Hepatocyte (in vitro differentiated cells): Measurements from ENCODE around the gene TANC1. TPM values are rescaled to one million over a fixed set of nuclear protein-coding genes. Genes with fewer than 3 reads are reported as not detected.

Experiments used
- DNase-seq: peaks from one replicate; pipeline ENCODE4 v3.0.0-alpha.2; 2016; ENCODE audit warnings: low spot score
- H2AFZ ChIP-seq: fragments of 200-600 bp; sonication (generic); 2 replicates; pipeline ENCODE4 v1.6.0; 2016; ENCODE audit warnings: antibody characterized with exemption, mild to moderate bottlenecking
- H3K27ac ChIP-seq: fragments of 200-600 bp; sonication (generic); 2 replicates; pipeline ENCODE4 v1.5.1; 2016; ENCODE audit warnings: mild to moderate bottlenecking
- H3K27me3 ChIP-seq: fragments of 200-600 bp; sonication (generic); 2 replicates; pipeline ENCODE4 v1.6.1; 2016
- H3K36me3 ChIP-seq: fragments of 200-600 bp; sonication (generic); replicated peaks from 2 replicates; pipeline ENCODE4 v1.5.1; 2016; ENCODE audit warnings: low read depth; ENCODE audit not compliant: insufficient read depth
- H3K4me1 ChIP-seq: fragments of 200-600 bp; sonication (generic); 2 replicates; pipeline ENCODE4 v1.5.1; 2016; ENCODE audit warnings: mild to moderate bottlenecking, moderate library complexity; ENCODE audit not compliant: insufficient read depth
- H3K4me2 ChIP-seq: fragments of 200-600 bp; sonication (generic); 2 replicates; pipeline ENCODE4 v1.6.0; 2016
- H3K4me3 ChIP-seq: fragments of 200-600 bp; sonication (generic); 2 replicates; pipeline ENCODE4 v1.5.1; 2016; ENCODE audit warnings: mild to moderate bottlenecking
- H3K79me2 ChIP-seq: fragments of 200-600 bp; sonication (generic); 2 replicates; pipeline ENCODE4 v1.6.0; 2017; ENCODE audit warnings: mild to moderate bottlenecking
- H3K9me2 ChIP-seq: fragments of 200-600 bp; sonication (generic); replicated peaks from 2 replicates; pipeline ENCODE4 v1.6.0; 2017; ENCODE audit warnings: mild to moderate bottlenecking; ENCODE audit not compliant: insufficient read depth
- H3K9me3 ChIP-seq: fragments of 200-600 bp; sonication (generic); 2 replicates; pipeline ENCODE4 v1.5.1; 2016; ENCODE audit warnings: low read depth, mild to moderate bottlenecking
- H4K20me1 ChIP-seq: fragments of 200-600 bp; sonication (generic); 2 replicates; pipeline ENCODE4 v1.6.0; 2016; ENCODE audit warnings: mild to moderate bottlenecking; ENCODE audit not compliant: insufficient read depth, poor library complexity, severe bottlenecking
- EZH2 ChIP-seq: fragments of 200-600 bp; sonication (generic); IDR thresholded peaks from 2 replicates; pipeline ENCODE4 v1.6.1; 2016; ENCODE audit warnings: antibody characterized with exemption, mild to moderate bottlenecking, borderline replicate concordance
- EZH2phosphoT487 ChIP-seq: fragments of 200-600 bp; sonication (generic); IDR thresholded peaks from one replicate; pipeline ENCODE4 v1.6.1; 2018; ENCODE audit warnings: antibody characterized with exemption, mild to moderate bottlenecking, low read depth, moderate library complexity; ENCODE audit not compliant: unreplicated experiment, severe bottlenecking
- WGBS: methylation state at CpG from one replicate; pipeline ENCODE4 v1.1.6; 2016; ENCODE audit warnings: low lambda C conversion rate; ENCODE audit errors: missing lambda C conversion rate; 5-methylcytosine and 5-hydroxymethylcytosine counted together
- polyA plus RNA-seq: library from polyadenylated mRNA; unstranded; fragments of >200 nt; fragmentation: Nextera tagmentation; extraction: Ambion mirVana; gene quantifications from 2 replicates; pipeline ENCODE4 v1.2.1, GENCODE V29; 2016
- total RNA-seq: library from RNA; depleted of rRNA; stranded (reverse); fragments of >200 nt; gene quantifications from 2 replicates; pipeline ENCODE4 v1.2.3, GENCODE V29; 2014
- TF ChIP-seq, protein P1 (sequence below): fragments of 200-600 bp; sonication (generic); IDR thresholded peaks from 2 replicates; pipeline ENCODE4 v1.5.1; 2016; ENCODE audit warnings: antibody characterized with exemption, mild to moderate bottlenecking; ENCODE audit not compliant: poor library complexity

The TANC1 gene
- total and polyA plus RNA-seq, 2 experiments from 2014 or later, result 8.3 to 18.5 TPM

DNA sequence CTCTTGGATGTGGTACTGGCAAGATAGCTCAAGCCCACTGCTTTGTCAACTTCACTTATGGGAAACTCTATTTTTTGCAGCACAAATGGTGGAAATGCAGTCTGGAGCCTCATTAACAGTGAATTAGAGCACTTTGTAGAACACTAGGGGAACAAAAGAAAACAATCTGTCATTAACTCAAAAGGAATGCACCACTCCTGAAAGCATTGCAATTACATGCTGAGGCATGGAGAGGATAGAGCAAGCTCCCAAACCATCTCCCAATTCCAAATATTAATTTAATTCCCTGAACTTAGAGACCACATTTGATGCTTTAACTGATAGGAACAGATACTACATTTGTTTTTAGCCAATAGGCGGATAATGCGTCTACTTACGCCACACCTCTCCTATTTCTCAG lies 32.8 kb upstream of the TANC1 start:
- H3K4me3 ChIP-seq, result no peak overlapping the region
- no peaks in the 10 kb centered on the region for H3K79me2 ChIP-seq
- TF ChIP-seq EZH2 (no peak), EZH2phosphoT487 (no peak)
- TF ChIP-seq, protein P1, sequence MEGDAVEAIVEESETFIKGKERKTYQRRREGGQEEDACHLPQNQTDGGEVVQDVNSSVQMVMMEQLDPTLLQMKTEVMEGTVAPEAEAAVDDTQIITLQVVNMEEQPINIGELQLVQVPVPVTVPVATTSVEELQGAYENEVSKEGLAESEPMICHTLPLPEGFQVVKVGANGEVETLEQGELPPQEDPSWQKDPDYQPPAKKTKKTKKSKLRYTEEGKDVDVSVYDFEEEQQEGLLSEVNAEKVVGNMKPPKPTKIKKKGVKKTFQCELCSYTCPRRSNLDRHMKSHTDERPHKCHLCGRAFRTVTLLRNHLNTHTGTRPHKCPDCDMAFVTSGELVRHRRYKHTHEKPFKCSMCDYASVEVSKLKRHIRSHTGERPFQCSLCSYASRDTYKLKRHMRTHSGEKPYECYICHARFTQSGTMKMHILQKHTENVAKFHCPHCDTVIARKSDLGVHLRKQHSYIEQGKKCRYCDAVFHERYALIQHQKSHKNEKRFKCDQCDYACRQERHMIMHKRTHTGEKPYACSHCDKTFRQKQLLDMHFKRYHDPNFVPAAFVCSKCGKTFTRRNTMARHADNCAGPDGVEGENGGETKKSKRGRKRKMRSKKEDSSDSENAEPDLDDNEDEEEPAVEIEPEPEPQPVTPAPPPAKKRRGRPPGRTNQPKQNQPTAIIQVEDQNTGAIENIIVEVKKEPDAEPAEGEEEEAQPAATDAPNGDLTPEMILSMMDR, result no peak
- no peaks in the 10 kb centered on the region for H3K4me1 ChIP-seq
- no peak overlapping the region for H2AFZ ChIP-seq
- H3K27ac ChIP-seq, result no peak overlapping the region
- H4K20me1 ChIP-seq, result no peaks in the 10 kb centered on the region
- H3K9me2 ChIP-seq, result no peaks in the 10 kb centered on the region
- no peaks in the 10 kb centered on the region for H3K36me3 ChIP-seq
- H3K27me3 ChIP-seq, result no peaks in the 10 kb centered on the region
- H3K4me2 ChIP-seq, result no peak overlapping the region
- no peaks in the 10 kb centered on the region for H3K9me3 ChIP-seq
- no peak for DNase-seq
- WGBS, result 99% methylated on average over 3 of the region's 3 CpGs

DNA sequence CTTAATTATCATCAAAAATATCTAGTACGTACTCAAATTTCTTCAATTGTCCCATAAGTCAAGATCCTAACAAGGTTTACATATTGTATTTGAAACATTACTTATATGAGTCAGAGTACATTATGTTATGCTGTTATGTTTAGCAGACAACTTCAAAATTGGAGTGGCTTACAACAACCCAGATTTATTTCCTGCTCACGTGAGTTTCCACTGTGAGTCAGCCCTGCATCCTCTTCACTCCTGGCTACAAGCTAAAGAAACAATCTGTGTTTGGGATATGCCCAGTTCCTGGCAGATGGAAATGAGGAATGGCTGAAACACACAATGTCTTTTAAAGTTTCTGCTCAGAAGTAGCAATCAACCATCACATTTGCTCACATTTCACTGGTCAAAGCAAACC lies 31.5 kb upstream of the TANC1 start:
- H3K4me2 ChIP-seq, result no peak overlapping the region
- H3K9me2 ChIP-seq, result no peaks in the 10 kb centered on the region
- H3K4me1 ChIP-seq, result no peaks in the 10 kb centered on the region
- no peaks in the 10 kb centered on the region for H3K9me3 ChIP-seq
- TF ChIP-seq EZH2phosphoT487 (no peak), EZH2 (no peak)
- TF ChIP-seq, protein P1, result no peak
- no peaks in the 10 kb centered on the region for H3K27me3 ChIP-seq
- H2AFZ ChIP-seq, result peak overlapping the region; percentile 32
- no peaks in the 10 kb centered on the region for H3K36me3 ChIP-seq
- H3K79me2 ChIP-seq, result no peaks in the 10 kb centered on the region
- H4K20me1 ChIP-seq, result no peaks in the 10 kb centered on the region
- peak; percentile 42 for DNase-seq
- H3K4me3 ChIP-seq, result no peak overlapping the region
- peak overlapping the region; percentile 11 for H3K27ac ChIP-seq
- WGBS, result 73% methylated on average over 2 of the region's 2 CpGs

DNA sequence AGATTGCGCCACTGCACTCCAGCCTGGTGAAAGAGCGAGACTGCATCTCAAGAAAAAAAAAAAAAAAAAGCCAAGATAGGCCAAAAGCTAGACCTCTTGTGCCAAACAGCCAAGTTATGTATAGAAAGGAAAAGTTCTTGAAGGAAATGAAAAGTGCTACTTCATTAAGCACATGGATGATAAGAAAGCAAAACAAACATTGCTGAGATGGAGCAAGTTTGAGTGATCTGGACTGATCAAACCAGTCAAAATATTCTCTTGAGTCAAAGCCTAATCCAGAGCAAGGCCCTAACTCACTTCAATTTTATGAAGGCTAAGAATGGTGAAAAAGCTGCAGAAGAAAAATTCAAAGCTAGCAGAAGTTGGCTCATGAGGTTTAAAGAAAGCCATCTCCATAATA lies 28.1 kb upstream of the TANC1 start:
- Histone ChIP-seq H3K9me2 (no peaks in the 10 kb centered on the region), H3K79me2 (no peaks in the 10 kb centered on the region), H3K27ac (no peak overlapping the region), H2AFZ (no peak overlapping the region), H4K20me1 (no peaks in the 10 kb centered on the region), H3K9me3 (no peaks in the 10 kb centered on the region), H3K4me3 (no peak overlapping the region), H3K27me3 (no peaks in the 10 kb centered on the region), H3K36me3 (no peaks in the 10 kb centered on the region), H3K4me2 (no peak overlapping the region), H3K4me1 (no peaks in the 10 kb centered on the region)
- DNase-seq, result no peak
- WGBS, result 92% methylated on average over 2 of the region's 2 CpGs
- TF ChIP-seq, protein P1, result no peak
- TF ChIP-seq EZH2phosphoT487 (no peak), EZH2 (no peak)

DNA sequence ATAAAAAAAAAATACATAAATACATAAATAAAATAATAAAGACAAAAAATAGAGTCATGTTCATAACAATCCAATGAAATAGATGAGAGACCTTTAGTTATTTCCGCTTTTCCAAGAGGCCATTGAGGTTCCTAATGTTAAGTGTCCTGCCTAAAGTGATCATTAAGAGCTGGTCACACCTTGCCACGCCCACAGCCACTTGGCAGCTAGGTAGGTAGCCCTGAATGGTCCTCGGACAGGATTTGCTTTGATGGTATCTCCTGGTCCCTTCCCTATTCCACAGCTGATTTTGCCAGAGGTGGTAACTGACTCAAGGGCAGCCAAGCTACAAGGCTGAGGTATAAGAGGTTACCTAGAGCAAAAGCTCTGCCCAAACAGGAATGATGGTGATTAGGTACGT lies 24.5 kb upstream of the TANC1 start:
- WGBS, result 83% methylated on average over 4 of the region's 4 CpGs
- H3K4me1 ChIP-seq, result no peaks in the 10 kb centered on the region
- no peak overlapping the region for H3K4me2 ChIP-seq
- H3K9me3 ChIP-seq, result no peaks in the 10 kb centered on the region
- no peaks in the 10 kb centered on the region for H3K27me3 ChIP-seq
- no peak for TF ChIP-seq EZH2
- TF ChIP-seq EZH2phosphoT487, result no peak
- TF ChIP-seq, protein P1, result no peak
- H3K36me3 ChIP-seq, result no peaks in the 10 kb centered on the region
- H3K4me3 ChIP-seq, result no peak overlapping the region
- no peaks in the 10 kb centered on the region for H3K79me2 ChIP-seq
- no peaks in the 10 kb centered on the region for H3K9me2 ChIP-seq
- no peak overlapping the region for H2AFZ ChIP-seq
- no peak overlapping the region for H3K27ac ChIP-seq
- H4K20me1 ChIP-seq, result no peaks in the 10 kb centered on the region
- DNase-seq, result no peak
